GM23338 (cell line): Measurements from ENCODE around the gene LRRC17.

Source experiments
- EZH2phosphoT487 ChIP-seq: fragments of 200-600 bp; sonication (generic); IDR thresholded peaks from one replicate; pipeline ENCODE4 v1.8.1; 2018; ENCODE audit warnings: antibody characterized with exemption; ENCODE audit not compliant: unreplicated experiment
- TF ChIP-seq, protein P1 (sequence below), 2 experiments: fragments of 200-600 bp in 1 of 2; sonication (generic) in 1 of 2; conservative IDR thresholded peaks; 2 replicates each; pipeline versions ENCODE4 v1.5.1 to v1.6.1; 2016 to 2017; ENCODE audit warnings: antibody characterized with exemption in 2 of 2, low read depth in 2 of 2, mild to moderate bottlenecking in 2 of 2, moderate library complexity in 1 of 2

DNA sequence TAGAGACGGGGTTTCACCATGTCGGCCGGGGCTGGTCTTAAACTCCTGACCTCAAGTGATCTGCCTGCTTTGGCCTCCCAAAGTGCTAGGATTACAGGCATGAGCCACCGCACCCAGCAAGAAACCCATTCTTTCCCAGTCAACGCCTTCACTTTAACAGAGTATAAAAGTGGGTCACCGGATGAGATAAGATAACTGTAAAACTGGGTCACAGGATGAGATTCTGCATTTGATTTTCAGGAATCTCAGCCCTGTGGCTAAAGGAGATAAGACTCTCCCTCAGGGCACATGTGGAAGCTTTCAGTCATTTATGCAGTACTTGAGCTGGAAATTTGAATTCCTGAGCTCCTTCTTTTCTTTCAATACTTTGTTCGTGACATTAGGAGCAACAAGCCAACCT lies 70.8 kb downstream of the LRRC17 start:
- TF ChIP-seq, protein P1, sequence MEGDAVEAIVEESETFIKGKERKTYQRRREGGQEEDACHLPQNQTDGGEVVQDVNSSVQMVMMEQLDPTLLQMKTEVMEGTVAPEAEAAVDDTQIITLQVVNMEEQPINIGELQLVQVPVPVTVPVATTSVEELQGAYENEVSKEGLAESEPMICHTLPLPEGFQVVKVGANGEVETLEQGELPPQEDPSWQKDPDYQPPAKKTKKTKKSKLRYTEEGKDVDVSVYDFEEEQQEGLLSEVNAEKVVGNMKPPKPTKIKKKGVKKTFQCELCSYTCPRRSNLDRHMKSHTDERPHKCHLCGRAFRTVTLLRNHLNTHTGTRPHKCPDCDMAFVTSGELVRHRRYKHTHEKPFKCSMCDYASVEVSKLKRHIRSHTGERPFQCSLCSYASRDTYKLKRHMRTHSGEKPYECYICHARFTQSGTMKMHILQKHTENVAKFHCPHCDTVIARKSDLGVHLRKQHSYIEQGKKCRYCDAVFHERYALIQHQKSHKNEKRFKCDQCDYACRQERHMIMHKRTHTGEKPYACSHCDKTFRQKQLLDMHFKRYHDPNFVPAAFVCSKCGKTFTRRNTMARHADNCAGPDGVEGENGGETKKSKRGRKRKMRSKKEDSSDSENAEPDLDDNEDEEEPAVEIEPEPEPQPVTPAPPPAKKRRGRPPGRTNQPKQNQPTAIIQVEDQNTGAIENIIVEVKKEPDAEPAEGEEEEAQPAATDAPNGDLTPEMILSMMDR (conservative IDR thresholded peaks at IDR 0.05; ENCODE audit: low read depth in 2 of 2) = no peak
- TF ChIP-seq EZH2phosphoT487 = no peak
